HG03442 (cell line): ENCODE results near the gene UPK1A.
"Not testable (repeated sequence)": the region's sequence is repeated elsewhere in the genome, so short reads cannot be mapped to it uniquely, and the experiment has no call there.

Experiments used
- ATAC-seq: cut with Tn5 transposase; IDR thresholded peaks from one replicate; pipeline ENCODE4 v1.9.1; 2021; ENCODE audit warnings: mild to moderate bottlenecking, moderate library complexity; ENCODE audit not compliant: unreplicated experiment

Gene UPK1A

DNA sequence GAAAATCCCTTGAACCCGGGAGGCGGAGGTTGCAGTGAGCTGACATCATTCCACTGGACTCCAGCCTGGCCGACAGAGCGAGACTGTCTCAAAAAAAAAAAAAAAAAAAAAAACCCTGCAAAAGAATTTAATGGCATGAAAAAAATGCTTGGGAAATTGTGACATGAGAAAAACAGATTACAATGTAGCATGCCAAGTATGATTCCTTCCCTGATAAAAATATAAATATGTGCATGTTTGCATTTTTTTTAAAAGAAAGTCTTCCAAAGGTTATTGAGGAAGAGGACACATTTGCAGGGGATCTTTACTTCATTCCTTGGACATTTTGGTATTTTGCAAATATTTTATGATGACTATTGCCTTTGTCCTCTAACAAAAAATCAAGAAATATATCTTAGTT lies 23.5 kb downstream of the UPK1A start:
- ATAC-seq, result no peak

DNA sequence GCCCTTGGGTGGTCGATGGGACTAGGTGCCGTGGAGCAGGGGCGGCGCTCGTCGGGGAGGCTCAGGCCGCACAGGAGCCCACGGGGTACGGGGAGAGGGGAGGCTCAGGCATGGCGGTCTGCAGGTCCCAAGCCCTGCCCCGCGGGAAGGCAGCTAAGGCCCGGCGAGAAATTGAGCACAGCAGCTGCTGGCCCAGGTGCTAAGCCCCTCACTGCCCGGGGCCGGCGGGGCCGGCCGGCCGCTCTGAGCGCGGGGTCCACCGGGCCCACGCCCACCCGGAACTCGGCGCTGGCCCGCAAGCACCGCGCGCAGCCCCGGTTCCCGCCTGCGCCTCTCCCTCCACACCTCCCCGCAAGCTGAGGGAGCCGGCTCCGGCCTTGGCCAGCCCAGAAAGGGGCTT lies 24.8 kb downstream of the UPK1A start:
- ATAC-seq, result not testable (repeated sequence)

DNA sequence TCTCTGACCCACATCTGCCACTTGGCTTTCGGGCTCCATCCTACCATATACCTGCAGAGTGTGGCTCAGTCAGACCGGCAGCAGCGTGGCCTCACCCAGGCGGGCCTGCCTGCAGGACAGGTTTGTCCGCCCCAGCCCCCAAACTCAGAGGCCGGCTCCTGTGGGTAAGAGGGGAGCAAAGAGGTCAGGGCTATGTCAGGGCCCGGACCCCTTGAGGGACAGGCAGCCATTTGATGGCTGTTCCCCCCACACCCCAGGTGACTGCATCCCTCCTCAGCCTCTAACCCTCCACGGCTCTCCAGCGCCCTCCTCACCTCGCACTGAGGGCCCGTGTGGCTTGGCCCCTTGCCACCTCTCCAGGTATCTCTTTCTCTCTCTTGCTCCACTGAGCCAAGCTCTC lies 25.7 kb downstream of the UPK1A start:
- ATAC-seq, result no peak

DNA sequence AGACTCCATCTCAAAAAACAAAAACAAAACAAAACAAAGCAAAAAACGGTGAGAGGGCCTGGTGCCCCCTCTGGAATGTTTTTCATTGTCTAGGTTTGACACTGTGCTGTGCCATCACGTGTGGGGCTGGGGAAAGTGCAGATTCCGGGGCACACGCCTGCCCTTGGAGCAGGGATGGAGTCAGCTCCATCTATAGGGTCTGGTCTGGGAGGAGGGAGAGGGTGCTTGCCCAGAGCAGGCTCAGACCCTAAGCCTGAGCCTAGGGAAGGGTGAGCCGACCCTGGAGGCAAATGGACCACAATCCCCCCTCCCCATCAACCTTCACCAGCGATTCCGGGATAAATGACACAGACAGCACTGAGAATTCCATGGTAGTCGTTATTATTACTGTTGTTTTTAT lies 27.1 kb downstream of the UPK1A start:
- ATAC-seq, result no peak

DNA sequence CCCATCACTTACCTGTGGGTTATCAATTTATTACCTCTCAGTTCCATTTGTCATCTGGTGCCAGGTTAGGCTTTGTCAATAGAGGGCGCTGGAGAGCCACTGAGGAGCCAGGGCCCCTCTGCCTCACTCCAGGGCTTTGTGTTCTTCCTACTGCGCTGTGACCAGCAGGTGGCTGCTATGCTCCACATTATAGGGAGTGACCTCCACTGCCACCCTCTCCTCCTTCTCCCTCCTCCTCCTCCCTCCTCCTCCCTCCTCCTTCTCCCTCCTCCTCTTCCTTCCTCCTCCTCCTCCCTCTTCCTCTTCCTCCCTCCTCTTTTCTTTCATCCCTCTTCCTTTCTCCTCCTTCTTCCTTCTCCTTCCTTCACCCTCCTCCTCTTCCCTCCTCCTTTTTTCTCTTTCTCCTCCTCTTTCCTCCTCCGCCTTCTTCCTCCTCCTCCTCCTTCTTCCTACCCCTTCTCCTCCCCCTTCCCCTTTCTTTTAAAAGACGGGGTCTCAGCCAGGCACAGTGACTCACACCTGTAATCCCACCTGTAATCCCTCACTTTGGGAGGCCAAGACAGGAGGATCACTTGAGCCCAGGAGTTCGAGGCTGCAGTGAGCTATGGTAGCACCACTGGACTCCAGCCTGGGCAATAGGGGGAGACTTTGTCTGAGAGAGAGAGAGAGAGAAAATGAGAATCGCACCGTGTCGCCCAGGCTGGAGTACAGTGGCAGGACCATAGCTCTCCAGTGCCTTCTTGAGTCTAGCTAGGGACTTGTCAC lies 27.7 kb downstream of the UPK1A start:
- peak; percentile 75 for ATAC-seq

DNA sequence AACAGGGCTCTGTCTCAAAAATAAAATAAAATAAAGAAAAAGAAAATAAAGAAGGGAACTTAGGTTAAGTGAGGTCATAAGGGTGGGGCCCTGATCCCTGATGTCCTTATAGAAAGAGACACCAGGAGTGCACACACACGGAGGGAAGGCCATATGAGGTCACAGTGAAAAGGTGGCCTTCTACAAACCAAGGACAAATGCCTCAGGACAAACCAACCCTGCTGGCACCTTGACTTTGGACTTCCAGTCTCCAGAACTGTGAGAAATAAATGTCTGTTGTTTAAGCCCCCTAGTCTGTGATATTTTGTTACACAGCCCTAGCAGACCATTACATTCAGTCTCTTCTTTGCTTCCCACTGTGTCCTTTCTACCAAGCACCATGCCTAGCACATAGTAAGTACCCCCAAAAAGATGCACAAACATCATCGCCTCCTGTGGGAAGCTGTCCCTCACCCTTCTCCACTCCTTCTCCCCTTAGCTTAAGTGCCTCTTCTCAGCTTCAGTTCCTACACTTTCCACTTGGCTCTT lies 29.6 kb downstream of the UPK1A start:
- no peak for ATAC-seq

DNA sequence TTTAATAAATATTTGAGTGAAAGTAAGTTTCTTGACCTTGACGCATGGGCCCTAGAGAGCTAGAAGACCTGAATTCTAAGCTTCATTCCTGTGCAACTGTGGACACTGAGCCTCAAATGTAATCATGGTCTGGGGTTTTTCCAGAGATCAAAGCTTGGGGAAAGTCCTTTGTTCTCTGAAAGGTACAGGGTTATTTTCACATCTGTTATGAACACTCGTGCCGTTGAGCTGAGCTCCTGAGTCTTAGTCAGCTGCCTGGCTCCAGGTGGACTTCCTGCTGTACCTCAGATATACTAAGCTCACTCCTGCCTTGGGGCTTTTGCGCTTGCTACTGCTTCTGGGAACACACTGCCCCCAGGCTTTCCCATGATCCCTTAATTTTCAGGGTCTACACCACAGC lies 30.5 kb downstream of the UPK1A start:
- ATAC-seq, result peak; percentile 50

DNA sequence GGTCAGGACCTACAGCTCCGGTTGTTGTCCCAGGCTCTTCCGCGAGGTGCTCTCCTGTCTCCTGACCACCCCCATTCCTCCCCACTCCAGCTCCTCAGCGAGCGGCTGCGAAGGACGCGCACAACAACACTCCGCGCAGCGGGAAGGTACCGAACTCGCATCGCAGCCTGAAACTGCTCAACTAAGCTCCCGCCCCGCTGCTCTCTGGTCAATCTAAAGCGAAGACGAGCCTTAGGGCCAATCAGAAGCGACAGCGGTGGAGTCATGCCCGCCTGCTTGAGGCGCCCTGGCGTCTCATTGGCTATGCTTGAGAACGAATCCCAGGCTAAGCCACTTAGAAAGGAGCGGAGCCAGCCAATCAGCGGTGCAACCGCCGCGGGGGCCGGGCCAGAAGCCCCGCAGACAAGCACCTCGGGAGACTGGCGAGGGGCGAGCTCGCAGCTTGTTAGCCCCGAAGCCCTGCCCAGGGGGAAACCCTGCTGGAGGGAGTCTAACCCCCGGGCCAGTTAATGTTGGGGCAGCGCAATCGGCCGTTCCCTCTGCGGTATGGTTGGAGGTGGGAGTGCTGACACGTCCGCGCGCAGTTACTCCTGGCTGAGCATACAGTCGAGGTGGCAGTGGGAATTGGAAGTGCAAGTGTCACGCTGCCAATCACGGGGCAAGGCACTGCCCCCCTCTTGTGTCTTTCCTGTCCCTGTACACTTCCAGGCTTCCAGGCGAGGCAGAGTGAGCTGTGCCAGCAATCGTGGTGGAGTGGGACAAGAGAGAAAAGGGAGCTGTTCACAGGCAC lies 36.1 kb downstream of the UPK1A start:
- peak; percentile 90 for ATAC-seq

DNA sequence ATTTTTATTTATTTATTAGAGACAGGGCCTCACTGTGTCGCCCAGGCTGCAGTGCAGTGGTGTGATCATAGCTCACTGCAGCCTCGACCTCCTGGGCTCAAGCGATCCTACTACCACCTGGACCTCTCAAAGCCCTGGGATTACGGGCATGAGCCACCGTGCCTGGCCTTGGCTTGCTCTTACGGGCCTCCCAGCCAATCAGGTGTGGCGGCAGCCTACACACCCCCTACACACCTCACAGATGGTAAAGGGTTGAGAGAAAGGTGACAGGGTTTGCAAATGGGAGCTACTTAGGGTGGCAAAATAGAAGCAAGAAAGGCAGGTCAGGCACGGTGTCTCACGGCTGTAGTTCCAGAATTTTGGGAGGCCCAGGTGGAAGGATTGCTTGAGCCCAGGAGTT lies 37.0 kb downstream of the UPK1A start:
- ATAC-seq, result no peak

DNA sequence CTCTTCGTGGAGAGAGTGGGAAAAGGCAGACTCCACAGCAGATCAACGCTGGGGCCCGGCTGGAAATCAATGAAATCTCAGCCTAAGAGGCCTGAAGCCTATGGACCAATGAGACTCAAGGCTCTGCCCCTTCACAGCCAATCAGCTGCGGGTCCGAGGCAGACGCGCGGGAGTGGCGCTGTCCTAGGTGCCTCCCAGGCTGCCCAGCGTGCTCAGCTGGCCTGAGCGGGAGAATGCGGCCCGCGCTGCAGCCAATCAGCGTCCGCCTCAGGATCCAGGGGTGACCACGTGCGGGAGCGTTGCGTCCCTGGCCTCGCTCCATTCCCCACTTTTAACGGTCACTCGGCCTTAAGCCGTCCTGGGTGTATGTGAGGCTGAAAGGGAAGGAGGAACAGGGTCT lies 37.9 kb downstream of the UPK1A start, which contains the start of gene ZBTB32:
Gene ZBTB32 (plus strand): TSS at position 341 of the 400 bp plus-strand sequence. CDS start 10,069 bp downstream, outside the sequence.
- ATAC-seq, result no peak

DNA sequence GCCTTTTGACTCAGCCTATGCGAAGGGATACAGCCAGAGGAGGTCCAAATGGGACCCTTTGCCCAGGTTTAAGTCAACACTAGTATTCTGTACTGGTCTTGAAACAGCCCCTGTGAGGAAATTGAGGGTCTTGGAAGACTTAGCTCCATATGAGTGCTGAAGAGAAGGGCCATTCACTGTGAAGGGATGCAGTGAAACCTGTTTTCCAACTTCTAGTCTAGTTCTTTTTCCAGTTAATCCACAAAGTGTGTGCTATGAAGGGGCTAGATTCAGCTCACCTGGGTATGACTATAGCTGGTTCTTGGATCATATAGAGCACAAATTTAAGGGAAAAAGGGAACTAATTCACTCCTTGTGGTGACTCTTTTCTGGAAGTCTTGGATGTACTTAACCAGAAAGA lies 42.1 kb downstream of the UPK1A start:
- ATAC-seq, result no peak

DNA sequence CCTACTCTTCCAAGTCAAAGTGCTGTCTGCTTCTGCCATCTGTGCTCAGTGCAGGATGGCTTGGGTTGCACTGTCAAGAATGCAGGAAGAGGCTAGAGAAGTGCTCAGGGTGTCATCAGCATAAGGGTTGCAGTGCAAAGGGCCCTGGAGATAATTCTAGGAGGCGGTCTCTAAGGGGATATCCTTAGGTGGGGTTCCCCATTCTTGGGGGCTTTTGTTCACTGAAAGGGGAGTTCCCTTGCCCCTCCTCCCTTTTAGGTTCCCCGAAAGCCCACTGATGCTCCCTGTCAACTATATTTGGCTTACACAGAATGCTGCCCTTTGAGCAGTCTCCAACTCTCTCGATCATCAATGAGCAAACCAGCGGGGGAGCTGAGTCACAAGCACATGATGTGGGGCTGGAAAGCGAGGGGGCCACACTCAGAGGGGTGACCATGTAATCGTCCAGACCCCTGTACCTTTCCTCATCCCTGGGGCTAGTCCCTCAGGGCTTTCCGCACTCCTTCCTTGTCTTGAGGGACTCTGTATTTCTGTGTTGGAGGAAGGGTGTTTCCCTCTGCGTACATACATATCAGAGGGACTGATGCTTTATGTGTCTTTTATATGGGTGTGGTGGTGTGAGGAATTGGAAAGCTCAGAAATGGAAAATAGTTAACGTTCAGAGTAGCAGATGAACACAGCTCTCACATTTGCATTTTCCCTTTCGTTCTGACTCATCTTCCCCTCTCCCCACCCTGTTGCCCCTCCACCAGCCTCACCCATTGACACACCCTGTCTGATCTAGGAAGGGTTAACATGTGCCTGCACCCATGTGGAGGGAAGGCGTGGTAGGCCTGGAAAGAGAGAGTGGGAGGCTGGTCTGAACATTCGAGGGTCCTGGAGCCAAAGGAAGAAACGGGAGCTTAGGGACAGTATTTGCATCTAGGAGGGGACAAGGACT lies 44.7 kb downstream of the UPK1A start:
- ATAC-seq, result peak; percentile 29

DNA sequence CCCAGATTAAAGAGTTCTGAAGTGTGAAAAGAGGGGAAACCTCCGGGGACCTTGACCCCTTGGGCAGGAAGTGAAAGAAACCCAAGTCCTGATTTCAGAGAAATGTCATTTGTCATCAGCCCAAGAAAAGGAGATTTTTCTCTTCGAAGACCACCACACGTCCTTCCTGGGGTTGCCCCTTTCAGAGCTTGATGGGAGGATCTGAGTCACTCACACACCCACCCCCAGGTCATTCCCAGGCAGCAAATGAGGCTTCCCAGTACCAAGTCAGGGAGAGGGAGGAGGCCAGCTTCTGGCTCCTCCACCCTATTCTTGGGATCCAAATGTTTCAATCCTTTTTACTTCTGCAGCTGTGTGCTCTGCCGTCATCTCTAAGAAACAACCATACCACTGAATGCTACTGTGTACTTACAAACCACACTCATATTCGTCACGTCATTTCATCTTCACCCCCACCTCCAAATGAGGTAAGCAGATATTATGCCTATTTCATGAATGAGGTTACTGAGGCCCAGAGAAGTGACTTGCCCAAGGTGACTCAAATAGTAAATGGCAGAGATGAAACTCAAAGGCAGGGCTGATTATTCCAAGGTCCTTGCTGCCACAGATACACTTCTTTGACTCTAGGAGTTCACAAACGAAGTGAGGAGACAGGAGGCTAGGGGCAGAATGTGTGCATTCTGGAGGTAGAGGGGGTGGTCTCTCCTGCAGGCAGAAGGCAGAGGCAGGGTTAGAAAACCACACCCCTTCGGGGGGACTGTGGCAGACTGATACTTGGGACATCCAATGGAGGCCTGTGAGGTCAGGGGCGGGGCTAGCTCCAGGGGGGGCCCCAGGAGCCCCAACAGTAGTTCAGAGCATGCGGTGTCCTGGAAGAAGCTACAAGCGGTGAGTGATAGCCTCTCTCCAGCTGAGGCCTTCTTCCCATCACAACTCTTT lies 46.5 kb downstream of the UPK1A start:
- ATAC-seq, result no peak

DNA sequence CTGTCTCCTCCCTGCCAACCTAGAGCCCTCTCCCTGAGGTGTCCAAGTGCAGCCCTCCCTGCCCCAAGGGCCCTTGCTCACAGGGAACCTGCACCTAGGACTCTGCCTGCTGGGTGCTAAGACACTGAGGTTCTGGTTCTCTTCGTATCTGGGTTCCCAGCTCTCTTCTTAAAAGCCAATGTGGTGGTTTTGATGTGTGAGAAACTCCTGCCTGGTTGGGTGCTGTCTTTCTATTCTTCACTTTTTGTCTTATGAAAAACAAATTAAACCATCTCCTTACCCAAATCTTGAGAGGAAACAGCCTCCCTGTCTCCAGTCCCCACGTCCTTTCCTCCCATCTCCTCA lies 47.2 kb downstream of the UPK1A start:
- no peak for ATAC-seq

DNA sequence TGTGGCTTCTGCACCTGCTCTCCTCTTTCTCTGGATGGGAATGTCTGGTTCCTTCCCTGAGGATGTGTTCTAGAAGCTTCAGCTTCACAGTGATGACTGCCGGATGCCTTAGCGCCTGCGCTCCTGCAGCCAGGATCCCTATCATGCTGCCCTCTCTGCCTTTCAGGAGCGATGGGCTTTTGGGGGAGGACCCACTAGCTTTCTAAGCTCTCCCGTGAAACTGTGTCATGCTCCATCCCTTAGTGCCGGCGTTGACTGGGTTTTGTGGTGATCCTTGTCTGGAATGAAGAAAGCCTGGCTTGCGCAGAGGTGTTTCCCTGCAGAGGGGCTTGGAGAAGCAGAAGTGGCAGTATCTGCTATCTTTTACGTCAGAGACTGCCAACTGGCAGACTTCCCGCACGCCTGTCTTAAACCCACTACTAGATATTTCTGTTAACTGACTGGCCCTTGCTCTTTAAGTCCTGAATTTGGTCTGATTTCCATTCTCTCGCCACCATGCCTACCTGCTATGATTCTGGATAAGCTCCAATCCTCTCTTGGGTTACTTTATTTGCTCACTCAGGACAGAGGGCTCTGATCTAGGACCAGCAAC lies 47.7 kb downstream of the UPK1A start:
- no peak for ATAC-seq

DNA sequence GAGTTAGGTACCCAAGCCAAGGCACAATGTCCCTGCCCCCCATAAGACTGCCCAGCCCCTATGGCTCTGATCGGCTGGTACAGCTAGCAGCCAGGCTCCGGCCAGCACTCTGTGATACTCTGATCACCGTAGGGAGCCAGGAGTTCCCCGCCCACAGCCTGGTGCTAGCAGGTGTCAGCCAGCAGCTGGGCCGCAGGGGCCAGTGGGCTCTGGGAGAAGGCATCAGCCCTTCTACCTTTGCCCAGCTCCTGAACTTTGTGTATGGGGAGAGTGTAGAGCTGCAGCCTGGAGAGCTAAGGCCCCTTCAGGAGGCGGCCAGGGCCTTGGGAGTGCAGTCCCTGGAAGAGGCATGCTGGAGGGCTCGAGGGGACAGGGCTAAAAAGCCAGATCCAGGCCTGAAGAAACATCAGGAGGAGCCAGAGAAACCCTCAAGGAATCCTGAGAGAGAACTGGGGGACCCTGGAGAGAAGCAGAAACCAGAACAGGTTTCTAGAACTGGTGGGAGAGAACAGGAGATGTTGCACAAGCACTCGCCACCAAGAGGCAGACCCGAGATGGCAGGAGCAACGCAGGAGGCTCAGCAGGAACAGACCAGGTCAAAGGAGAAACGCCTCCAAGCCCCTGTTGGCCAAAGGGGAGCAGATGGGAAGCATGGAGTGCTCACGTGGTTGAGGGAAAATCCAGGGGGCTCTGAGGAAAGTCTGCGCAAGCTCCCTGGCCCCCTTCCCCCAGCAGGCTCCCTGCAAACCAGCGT lies 48.5 kb downstream of the UPK1A start:
- ATAC-seq, result no peak

DNA sequence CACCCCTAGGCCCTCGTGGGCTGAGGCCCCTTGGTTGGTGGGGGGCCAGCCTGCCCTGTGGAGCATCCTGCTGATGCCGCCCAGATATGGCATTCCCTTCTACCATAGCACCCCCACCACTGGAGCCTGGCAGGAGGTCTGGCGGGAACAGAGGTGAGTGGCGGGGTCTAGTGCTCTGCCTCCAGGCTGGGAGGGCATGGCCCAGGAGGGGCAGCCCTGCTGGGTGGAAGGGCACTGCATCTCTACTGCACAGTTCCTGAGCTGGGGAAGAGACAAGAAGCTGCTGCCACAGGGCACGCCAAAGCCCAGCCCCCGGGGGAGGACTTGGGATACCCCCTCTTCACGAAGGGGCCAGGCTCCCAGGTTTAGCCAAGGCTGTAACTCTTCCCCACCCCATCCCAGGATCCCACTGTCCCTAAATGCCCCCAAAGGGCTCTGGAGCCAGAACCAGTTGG lies 49.1 kb downstream of the UPK1A start:
- no peak for ATAC-seq

DNA sequence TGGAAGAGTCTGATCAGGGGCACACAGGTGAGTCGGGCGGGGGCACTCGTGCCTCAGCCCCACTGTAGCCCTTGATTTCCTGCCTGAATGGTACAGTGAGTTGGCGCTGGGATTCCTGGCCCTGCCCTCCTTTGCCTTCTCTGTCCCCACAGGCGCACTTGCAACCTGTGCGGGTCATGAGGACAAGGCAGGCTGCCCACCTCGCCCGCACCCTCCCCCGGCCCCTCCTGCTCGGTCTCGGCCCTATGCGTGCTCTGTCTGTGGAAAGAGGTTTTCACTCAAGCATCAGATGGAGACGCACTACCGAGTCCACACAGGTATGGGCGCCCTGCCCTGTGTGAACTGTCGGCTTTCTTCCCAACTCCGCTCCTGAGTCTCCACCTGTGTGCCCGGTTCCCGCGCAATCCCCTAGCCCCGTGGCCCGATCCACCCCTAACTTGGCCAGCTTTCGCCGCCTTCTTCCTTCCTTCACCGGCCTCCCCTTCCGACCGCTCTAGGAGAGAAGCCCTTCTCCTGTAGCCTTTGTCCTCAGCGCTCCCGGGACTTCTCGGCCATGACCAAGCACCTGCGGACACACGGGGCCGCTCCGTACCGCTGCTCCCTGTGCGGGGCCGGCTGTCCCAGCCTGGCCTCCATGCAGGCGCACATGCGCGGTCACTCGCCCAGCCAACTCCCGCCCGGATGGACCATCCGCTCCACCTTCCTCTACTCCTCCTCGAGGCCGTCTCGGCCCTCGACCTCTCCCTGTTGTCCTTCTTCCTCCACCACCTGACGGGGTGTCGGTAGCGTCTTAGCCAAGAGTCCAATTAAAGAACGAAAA lies 49.9 kb downstream of the UPK1A start:
- peak; percentile 1 for ATAC-seq
